CD4-positive, alpha-beta T cell treated with Interleukin-6 at 100 ng/mL for 8 hours (primary cell): ENCODE data around the gene SKA3.
"Not testable (repeated sequence)": the region's sequence is repeated elsewhere in the genome, so short reads cannot be mapped to it uniquely, and the experiment has no call there.

Experiments used
- DNase-seq: peaks from one replicate; pipeline ENCODE4 v3.0.0-alpha.2; 2020; ENCODE audit warnings: mixed read lengths, low spot score

Gene SKA3

GRCh38 chr13:21165606-21166005, 10.7 kb downstream of the SKA3 start:
- DNase-seq, result not testable (repeated sequence)

DNA sequence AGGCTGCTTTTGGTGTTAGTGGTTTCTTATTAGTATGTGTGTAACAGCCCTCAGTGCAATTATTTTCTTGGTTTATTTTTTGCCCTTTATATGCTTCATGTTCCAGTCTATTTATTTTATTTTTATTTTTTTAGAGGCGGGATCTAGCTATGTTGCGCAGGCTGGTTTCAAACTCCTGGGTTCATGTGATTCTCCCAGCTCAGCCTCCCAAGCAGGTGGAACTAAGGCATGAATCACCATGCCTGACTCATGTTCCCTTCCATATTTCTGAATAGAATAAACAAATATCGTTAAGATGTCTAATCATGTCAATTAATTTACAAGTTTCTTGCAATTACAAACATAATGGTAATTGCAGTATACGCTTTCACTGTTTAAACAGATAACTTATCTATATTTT, 11.7 kb downstream of the SKA3 start:
- DNase-seq, result no peak

DNA sequence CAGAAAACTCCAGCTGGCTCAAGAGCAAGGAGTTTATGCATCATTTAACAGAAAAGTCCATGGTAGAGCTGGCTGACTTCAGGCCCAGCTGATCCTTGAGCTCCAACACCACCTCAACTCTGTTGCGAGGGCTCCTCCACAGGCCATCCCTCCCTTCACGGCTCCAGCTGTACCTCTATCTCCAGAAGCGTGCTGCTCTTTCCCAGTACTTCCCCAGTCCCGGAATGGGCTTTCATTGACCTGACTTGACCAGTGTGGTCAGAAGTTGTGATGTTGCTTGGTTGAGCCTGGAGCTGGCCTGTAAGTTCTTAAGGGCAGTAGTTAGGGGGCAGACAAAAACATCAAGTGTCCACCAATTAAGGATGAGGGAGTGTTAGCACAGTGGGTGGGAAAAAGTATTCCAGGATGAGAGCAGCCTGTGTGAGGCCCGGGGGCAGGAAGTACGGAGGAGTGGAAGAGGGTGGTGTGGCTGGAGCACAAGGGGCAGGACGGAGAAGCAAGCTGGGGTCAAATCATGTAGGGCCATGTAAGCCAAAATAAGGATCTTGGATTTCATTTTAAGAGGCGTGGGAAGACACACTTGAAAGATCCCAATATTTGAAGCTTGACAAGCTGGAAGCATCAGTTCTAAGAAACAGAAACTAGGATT, 24.0 kb downstream of the SKA3 start:
- no peak for DNase-seq

DNA sequence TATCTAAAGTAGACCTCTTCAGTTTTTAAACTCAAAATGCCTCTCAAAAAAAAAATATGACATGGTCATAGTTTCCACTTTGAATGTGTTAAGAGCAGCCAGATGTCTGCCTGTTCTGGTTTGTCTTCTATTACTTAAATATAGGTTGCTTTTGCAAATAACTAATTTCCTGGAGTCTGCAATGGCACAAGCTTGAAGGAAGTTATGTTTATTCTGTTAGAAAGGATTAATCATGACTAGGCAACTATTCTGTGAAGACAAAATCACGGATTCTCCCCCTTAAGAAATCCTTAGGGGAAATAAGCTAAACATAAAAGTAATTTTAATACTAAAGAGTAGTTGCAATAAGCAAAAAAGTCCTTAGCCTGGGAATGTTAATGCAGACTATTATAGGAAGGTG, 26.3 kb downstream of the SKA3 start:
- no peak for DNase-seq

GRCh38 chr13:21149568-21149967, 26.8 kb downstream of the SKA3 start:
- no peak for DNase-seq

DNA sequence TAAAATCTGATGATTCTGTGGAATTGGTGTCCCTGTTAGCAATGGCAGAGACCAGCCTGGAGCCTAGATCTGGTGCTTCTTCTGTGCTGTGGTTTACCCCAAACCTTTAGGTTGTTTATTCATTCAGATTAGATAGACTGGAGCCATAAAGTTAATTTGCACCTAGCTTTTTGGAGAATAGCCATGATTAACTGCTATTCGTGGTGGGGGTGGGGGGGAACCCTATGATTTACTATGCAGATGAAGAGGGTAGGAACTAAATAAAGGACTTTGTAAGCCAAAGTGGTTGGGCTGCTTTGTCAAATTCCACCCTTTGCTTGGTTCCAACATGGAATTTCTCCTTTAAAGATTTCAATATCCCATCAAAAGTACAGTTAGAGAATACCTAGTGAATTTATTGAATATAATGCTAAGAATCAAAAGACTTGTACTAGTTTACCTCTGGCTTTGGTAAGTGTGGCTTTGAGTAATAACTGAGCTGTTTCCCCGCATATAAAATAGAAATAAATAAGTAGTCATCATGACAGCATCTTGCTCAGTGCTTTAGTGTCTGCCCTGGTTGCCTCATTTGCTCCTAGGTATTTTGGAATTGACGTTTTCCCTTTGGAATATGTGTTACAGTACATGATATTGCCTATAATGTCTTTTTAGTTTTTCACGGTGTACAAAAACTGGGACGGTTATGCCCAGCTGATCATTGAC, 27.6 kb downstream of the SKA3 start:
- DNase-seq, result no peak

DNA sequence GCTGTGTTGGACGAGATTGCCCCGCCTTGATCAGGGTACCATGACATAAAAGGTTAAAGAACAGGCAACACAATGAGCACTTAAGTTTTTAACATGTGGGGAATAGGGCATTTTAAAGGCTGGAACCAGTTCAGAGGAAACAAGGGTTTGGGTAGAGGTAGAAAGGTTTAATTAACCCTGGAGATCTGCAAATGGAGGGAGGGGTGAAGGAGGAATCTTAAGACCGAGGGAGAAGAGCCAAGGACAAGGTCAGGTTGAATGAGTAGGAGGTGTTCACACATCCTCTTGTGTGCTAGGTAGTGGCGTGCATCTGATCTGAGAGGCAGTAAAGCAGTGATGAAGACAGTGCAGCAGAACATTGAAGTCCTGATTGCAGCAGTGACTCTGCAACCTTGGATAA, 28.5 kb downstream of the SKA3 start:
- no peak for DNase-seq

DNA sequence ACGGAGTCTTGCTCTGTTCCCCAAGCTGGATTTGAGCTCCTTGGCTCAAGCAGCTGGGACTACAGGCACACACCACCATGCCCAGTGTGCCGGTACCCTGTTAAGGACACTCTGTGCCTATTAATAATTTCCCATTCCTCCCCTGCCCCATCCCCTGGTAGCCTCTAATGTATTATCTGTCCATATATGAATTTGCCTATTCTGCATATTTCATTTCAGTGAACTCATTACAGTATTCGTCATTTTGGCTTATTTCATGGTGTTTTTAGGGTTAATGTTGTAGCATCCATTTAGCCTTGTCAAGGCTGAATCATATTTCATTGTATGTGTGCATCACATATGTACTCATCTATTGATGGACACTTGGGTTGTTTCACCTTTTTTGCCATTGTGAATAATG, 33.6 kb downstream of the SKA3 start:
- DNase-seq, result no peak

DNA sequence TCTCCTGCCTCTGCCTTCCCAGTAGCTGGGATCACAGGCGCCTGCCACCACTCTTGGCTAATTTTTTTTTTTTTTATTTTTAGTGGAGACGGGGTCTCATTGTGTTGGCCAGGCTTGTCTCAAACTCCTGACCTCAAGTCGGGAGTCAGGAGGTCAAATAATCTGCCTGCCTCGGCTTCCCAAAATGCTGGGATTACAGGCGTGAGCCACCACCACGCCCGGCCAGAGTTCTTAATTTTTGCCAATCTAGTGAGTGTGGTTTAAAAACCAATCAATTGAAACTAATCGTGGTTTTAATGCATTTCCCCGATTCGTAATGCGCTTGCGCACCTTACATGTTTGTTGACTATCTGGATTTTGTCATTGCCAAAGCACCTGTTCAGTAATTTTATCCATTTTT, 37.0 kb downstream of the SKA3 start:
- DNase-seq, result no peak

DNA sequence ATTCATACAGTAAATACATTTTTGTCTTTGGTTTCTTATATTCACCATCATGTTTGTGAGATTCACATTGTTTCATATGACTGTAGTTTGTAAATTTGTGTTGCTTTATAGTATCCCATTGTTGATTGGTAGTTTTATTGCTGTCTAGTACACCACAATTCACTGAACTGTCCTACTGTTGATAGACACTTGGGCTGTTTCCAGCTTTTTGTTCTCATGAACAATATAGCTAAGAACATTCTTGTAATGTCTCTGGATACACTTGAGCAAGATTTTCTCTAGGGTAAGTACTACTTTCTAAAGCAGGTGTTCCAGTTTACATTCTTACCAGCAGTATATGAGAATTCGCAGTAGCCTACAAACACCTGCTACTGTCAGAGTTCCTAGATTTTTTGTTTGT, 37.8 kb downstream of the SKA3 start:
- no peak for DNase-seq

DNA sequence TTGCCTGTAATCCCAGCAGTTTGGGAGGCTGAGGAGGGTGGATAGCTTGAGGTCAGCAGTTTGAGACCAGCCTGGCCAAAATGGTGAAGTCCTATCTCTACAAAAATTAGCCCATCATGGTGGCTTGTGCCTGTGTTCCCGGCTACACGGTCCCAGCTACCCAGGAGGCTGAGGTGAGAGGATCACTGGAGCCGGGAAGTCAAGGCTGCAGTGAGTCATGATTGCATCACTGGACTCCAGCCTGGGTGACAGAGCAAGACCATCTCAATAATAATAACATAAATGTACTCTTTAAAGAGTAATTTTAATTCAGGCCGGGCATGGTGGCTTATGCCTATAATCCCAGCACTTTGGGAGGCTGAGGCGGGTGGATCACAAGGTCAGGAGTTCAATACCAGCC, 38.7 kb downstream of the SKA3 start:
- DNase-seq, result no peak

DNA sequence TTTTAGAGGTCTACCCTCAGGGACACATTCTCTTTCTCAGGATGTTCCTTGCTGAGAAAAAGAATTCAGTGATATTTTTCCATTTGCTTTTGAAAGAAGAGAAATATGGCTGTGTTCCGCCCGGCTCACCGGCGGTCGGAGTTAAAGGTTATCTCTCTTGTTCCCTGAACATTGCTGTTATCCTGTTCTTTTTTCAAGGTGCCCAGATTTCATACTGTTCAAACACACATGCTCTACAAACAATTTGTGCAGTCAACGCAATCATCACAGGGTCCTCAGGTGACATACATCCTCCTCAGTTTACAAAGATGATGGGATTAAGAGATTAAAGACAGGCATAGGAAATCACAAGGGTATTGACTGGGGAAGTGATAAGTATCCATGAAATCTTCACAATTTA, 40.5 kb downstream of the SKA3 start:
- DNase-seq, result not testable (repeated sequence)

GRCh38 chr13:21134475-21134874, 41.9 kb downstream of the SKA3 start:
- no peak for DNase-seq

- no peak for DNase-seq
Measured at GRCh38 chr13:21133077-21133476, 43.3 kb downstream of the SKA3 start.

DNA sequence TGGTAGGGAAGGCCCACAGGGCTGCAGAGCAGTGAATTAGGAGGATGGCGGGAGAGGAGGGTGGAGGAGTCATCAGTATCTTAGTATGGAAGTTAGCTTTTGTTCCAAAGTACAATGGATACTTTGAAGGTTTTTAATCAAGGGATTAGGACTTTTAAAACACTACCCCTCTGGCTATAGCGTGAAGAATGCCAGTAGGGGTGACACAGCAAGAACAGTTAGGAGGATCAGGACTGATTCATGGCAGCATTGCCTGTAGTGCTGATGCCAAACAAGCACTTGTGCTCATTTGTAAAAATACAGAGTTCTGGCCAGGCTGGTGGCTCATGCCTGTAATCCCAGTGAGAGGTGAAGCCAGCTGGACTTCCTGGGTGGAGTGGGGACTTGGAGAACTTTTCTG, 46.2 kb downstream of the SKA3 start:
- DNase-seq, result no peak

DNA sequence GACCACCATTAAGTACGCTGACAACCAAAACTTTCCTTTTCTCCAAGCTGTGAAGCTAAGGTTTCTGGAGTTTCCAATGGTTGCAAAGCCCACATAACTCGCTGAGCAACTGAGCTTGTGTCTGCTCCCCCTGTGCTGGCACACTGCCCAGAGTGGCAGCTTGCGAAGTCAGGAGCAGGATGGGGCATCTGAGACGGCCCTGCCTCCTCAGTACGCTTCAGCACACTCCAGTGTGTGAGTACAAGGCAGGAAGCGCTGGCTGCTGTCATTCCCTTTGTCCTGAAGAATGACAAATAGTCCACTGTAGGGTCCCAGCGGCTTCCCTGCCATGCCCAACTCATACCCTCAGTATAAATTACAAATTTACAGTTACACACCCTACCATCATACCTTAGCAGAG, 51.5 kb downstream of the SKA3 start:
- DNase-seq, result no peak

DNA sequence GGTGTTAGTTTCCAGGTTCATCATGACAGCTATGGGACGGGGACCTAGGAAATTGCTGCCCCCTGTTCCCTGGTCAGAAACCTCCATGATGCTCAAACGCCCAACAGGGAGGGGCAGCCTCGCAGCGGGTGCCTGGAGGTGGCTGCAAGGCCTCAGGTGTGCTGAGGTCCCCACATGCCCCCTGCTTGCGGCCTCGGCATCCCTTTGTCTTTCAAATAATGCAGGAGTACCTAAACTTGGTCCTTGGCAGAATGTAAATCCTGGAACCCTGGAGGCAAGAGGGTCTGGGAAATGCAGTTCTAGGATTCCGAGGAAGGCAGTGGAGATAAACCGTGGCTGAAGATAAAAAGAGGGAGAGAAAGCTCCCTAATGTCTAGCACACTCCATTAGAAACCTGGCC, 52.4 kb downstream of the SKA3 start:
- DNase-seq, result no peak

GRCh38 chr13:21121616-21122015, 54.7 kb downstream of the SKA3 start:
- DNase-seq, result no peak

DNA sequence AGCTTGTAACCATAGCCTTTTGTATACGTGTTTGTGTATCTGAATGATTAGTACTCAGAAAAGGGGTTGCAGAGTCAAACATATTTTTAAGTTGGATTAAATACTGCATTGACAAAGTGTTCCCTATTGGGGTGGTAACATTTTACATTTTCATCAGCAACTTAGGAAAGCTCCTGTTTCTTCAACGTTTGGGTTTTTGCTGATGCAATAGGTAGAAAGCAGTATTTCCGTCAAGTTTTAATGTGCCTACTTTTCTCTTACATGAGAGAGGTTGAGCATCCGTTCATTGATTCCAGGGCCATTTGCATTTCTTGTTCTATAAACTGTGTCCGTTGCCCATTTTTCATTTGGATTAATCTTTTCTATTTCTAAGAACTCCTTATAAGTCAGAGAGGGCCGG, 56.2 kb downstream of the SKA3 start:
- DNase-seq, result no peak

DNA sequence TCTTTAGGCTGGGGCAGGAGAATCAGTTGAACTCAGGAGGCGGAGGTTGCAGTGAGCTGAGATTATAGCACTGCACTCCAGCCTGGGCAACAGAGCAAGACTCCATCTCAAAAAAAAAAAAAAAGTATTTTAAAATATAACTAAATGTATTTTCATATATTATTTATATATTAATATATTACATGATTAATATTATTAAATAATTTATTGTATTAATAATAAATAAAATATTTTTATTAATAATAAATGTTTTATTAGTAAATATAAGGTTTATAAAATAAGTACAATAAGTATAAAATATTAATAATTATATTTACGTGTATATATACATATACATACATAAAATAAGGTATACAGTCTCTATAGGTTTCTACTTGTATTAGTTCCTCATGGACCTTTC, 56.8 kb downstream of the SKA3 start:
- no peak for DNase-seq

DNA sequence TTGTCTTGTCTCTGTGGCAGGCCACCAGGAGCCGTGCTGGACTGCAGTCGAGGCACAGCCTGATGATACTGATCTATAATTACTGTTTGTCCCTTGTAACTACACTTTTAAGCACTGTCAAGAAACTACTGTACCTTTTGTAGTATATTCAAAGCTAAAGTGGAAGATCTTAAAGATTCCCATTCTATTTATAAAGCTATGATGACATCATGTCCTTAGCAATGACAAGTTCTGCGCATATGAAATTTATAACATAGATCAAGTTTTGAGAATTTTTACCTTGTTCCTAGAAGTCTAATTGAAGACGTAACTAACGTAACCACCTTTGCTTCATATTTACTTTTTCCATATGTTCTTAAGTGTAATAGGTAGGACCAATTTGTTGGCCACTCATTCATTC, 58.2 kb downstream of the SKA3 start:
- no peak for DNase-seq

DNA sequence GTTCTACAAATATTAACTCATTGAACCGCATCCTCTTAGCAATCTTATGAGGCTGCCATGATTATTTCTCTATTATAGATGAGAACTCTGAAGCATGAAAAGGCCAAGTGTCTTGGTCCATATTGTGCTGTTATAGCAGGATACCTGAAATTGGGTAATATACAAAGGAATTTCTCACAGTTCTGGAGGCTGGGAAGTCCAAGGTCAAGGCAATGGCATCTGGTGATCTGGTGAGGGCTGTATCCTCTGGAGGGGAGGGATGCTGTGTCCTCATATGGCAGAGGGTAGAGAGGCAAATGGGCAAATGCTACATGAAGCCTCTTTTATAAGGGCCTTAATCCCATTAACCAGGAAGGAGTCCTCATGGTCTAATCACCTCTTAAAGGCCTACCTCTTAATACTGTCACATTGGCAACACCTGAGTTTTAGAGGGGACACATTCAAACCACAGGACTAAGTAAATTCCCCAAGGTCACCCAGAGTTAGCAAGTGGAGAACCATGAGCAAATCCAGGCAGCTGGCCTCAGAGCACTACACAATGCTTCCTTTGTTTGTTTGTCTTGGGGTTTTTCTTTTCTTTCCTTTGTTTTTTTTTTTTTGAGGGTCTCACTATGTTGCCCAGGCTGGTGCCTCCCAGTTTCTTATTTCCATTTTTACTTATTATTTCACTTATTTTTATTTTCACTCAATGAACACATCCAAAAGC, 59.1 kb downstream of the SKA3 start:
- DNase-seq, result no peak

GRCh38 chr13:21116141-21116540, 60.2 kb downstream of the SKA3 start:
- no peak for DNase-seq

DNA sequence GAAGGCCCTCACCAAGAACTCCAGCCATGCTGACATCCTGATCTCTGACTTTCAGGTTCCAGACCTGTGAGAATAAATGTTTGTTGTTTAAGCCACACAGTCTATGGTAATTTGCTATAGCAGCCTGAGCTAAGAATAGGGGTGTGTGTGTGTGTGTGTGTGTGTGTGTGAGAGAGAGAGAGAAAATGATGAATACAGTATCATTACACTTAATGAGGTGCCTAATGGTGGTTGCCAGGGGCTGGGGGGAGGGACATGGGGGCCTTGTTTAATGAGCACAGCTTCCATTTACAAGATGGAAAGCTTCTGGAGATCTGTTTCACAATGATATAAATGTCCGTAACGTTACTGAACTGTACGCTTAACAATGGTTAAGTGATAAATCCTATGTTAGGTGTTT, 61.1 kb downstream of the SKA3 start:
- no peak for DNase-seq
